NCI-H69 (cell line): ENCODE measurements around the gene GRPEL1.
"Not testable (repeated sequence)": the region's sequence is repeated elsewhere in the genome, so short reads cannot be mapped to it uniquely, and the experiment has no call there.

Source experiments
- DNase-seq: peaks from one replicate; lab custom pipeline; 2025; lab: John Stamatoyannopoulos, UW

GRPEL1 gene

DNA sequence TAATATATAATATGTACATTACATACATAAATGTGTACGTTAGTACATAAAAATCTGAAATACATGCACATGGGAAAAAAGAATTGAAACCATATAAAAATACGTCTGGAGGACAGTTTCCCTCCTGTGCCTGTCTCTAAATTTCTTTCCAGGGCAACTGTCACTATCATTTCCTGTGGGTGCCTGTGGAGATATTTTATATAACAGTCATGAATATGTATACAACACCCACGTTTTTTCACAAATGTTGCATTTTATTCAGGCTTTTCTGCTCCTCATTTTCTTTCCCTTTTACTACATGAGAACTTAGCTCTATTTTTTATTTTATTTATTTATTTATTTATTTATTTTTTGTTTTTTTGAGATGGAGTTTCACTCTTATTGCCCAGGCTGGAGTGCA, 24.2 kb upstream of the GRPEL1 start:
- DNase-seq: no peak

DNA sequence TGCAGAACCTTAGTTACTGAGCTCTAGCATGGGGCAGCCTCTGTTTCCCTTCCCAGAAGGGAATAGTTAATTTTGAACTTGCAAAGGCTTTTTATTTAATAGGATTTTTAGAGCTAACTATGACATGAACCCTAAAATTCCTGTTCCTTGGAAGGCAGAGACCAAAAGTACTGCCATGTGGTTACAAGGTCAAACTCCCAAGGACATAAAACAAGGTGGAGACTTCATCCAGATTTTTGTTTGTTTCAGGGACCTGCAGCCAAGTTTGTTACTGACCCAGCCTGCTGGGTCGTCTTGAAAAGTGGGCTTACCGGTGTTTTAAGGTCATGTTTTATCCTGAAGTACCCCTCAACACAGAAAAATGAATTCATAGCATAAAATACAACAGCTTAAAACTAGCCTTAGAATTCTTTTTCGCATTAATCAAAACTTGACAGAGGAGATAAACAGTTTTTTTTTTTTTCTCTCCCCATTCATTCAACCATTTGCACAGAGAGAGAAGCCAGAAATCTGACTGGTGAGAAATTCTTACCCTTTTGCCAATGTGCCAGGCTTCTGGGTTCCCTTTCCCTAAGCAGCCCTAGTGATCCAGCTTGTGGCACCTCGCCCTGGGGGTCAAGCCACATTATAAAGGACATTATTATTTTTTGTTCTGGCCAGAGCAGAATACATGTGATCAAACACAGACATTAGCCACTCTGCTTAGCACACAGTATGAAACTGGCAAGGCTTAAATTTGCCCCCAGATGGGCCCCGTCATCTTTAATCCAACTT, 21.5 kb upstream of the GRPEL1 start:
- DNase-seq: no peak

DNA sequence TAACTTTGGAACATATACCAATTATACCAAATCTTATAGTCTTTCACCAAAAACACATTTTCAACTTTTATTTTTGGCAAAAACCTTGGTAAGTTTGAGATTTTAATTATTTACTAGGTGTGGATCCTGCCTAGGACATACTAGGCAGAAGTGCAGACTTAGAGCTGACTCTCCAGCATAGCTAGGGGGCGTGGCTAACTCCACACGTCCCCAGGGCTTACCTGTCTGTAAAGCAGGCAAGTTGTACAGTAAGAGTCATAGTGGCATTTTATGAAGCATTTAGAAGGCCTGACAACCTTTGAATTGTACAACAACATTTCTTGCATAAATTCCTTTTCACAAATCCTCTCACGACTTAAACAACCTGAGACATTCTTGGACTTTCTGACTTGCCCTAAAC, 19.2 kb upstream of the GRPEL1 start:
- no peak for DNase-seq

DNA sequence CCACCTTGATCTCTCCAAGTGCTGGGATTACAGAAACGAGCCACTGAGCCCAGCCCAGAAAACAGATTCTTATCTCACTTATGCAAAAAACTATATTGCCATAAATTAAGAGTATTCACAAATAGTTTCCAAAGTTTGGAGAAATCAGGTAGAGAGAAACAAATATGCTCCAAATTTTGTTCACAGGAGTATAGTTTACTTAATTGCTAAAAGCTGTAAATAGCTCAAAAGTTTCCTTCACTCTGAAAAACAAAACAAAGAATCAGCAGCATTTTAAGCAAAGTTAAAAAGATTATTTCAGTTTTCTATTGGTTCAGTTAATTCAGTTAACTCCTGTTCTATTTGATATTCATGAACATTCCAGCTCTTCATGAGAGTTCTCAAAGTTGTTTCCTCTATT, 18.5 kb upstream of the GRPEL1 start:
- DNase-seq: no peak

DNA sequence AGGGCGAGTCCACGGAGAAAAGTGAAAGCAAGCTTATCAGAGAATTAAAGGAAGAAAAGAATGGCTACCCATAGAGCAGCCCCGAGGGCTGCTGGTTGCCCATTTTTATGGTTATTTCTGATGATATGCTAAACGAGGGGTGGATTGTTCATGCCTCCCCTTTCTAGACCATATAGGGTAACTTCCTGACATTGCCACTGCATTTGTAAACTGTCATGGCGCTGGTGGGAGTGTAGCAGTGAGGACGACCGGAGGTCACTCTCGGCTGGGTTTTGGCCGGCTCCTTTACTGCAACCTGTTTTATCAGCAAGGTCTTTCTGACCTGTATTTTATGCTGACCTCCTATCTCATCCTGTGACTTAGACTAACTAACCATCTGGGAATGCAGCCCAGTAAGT, 16.7 kb upstream of the GRPEL1 start:
- not testable (repeated sequence) for DNase-seq

DNA sequence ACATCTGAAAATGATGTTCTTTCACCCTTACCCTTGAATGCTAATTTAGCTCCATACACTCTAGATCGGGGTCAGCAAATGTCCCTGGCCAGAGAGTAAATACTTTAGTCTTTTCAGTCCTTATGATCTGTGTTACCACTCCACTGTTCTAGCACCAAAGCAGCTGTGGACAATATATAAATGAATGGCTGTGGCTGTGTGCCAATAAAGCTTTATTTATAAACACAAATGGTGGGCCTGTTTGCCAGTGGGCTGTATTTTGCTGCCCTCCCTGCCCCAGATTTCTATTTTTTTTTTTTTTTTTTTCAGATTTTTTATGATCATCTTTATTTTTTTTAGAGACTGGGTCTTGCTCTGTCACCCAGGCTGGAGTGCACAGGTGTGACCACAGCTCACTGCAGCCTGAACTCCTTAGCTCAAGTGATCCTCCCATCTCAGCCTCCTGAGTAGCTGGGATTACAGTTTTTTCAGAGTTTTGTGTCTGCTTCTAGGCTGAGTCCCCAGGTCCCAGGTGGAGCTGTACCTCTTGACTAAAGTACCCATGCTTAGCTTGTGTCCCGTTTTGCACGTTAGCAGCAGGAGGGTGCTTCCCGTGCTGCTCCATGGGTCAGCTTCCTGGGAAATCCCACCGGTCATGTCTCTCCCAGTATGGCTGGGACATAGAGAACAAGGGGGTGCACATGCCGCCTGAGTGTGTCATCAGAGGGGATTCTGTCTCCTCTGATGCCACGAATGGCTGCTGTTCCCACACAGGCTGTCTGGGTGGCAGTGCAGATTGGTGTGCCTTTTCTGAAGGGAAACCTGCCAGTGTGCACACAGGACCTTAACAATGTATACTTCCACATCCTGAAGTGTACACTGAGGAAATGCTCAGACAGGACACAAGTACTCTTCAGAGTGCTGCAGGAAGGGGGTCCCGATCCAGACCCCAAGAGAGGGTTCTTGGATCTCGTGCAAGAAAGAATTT, 16.0 kb upstream of the GRPEL1 start:
- no peak for DNase-seq

DNA sequence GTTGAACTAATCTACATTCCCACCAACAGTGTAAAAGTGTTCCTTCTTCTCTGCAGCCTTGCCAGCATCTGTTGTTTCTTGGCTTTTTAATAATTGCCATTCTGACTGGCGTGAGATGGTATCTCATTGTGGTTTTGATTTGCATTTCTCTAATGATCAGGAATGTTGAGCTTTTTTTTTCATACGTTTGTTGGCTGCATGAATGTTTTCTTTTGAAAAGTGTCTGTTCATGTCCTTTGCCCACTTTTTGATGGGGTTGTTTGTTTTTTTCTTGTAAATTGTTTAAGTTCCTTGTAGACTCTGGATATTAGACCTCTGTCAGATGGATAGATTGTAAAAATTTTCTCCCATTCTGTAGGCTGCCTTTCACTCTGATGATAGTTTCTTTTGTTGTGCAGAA, 12.0 kb upstream of the GRPEL1 start:
- not testable (repeated sequence) for DNase-seq

DNA sequence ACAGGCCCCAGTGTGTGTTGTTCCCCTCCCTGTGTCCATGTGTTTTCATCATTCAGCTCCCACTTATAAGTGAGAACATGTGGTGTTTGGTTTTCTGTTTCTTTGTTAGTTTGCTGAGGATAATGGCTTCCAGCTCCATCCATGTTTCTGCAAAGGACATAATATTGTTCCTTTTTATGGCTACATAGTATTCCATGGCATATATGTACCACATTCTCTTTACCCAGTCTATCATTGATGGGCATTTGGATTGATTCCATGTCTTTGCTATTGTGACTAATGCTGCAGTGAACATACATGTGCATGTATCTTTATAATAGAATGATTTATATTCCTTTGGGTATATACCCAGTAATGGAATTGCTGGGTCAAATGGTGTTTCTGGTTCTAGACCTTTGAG, 11.6 kb upstream of the GRPEL1 start:
- not testable (repeated sequence) for DNase-seq

DNA sequence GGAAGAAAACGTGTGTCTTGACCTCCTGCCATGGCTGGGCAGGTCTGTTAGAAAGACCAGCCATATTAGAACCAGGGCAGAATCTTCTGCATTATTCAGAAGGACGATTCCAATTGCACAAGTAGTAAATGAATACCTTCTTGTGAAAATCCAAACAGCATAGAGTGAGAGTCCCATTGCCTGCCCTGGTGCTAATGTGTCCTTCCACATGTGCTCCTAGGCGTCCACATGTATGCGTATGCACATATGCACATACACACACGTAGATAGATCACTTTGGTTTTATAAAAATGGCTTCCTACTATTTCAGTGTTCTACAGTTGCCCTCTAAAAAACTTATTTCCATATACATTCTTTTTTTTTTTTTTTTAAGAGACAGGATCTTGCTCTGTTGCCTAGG, 10.2 kb upstream of the GRPEL1 start:
- no peak for DNase-seq

DNA sequence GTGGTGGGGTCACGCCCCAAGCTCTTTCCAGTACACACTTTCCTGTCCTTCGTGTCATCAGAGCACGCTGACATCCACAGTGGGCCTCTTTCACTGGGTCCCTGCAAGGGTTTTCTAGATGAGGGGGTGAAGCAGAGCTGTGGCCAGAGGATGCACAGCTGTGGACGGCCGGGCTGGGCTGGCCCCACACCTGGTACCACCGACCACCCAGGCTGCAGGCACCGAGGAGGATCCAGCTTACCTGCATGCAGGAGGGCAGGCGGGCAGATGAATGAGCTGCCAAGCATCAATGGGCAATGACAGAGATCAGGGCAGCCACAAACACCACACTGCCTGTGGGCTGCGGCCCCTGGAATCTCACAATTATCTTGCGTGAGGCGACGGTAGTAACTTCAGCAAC, 9.5 kb upstream of the GRPEL1 start:
- no peak for DNase-seq

DNA sequence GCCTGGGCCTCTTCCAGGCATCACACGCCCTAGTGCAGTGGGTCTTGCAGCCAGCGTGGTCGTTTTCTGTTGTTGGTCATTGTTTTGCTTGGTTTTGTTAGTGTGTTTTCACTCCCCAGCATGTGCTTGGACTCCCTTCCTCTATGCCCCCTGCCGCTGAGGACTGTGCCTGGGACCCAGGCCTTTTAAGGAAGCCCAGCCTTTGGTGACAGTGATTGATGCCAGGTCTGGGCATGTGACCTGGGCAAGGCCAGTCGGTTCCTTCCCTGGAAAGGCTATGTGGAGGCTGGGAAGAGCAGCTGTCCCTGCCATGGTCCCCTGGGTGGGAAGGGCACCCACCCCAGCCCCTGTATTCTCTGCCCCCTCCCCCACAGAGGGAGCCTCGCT, 8.8 kb upstream of the GRPEL1 start:
- no peak for DNase-seq

DNA sequence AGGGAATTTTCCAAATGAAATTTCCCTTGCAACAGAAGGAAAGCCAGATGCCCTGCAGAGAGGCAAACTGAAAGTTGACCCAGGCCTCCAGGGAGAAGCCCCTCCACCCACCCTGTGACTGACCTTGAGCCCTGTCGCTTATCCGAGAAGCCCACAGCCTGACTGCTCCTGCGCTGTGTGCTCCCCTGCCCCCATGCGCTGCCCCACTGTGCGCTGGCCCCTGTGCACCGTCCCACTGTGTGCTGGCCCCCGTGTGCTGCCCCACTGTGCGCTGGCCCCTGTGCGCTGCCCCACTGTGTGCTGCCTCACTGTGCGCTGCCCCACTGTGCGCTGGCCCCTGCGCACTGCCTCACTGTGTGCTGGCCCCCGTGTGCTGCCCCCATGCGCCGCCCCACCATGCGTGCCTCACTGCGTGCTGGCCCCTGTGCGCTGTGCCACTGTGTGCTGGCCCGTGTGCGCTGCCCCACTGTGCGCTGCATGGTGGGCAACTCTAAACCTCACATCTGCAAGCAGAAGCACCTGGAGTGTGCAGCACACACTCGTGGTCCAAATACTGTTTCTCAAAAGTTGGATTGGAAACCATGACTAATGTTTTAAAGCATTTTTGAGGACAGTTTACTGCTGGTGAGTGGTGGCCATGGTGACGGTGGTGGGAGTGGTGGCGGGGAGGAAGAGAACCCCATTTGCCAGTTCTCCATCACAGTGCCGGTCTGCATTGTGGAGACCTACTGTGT, 8.3 kb upstream of the GRPEL1 start:
- DNase-seq: no peak

DNA sequence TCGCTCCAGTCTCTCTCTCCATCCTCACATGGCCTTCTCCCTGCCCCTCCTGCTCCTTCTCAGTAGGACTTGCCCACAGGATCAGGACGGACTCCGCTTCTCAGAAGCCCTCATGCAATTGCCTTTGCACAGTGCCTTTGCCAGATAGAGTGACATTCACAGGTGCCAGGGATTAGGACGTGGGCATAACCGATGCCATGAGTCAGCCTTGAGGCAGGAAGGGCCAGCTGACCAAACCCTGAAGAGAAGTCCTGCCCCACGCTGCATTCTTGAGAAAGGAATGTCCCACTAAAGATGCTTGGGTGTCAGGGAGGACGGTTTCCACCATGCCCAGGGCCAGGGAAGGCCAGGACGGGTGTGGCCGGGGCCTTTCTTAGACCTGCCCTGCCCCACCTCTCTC, 6.6 kb upstream of the GRPEL1 start:
- no peak for DNase-seq

DNA sequence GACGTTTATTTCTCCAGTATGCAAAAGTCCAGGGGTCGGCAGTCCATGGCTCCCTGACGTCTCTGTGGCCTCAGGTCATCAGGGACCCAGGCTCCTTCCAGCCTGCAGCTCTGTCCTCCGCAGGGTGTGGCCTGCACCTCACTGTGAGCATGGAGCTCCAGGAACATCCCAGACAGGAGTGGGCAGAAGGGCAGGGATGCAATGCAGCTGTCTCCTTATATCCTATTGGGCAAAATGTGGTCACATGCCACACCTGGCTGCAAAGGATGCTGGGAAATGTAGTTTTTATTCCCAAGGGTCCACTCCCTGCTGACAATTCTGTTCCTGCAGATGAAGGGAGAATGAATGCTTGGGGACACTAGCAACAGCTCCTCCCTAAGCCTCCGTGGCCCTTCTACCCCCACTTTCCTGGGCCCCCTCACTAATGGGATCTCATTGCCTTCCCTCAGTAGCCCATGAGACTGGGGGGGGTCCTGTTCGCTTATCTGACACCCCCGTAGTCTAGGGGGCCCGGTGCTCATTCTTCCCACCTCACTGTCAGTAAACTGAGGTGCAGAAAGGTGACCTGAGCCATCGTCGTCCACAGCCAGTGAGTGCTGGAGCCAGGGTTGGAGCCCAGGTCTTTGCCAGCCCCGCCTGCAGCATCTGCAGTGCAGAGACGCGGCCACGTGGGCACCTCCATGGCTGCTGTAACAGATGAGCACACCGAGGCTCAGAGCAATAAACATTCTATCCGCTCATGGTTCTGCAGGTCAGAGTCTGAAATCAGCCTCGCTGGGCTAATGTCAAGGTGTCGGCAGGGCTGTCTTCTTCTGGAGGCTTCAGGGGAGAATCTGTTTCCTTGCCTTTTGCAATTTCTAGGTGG, 5.9 kb upstream of the GRPEL1 start:
- DNase-seq: peak; percentile 43

DNA sequence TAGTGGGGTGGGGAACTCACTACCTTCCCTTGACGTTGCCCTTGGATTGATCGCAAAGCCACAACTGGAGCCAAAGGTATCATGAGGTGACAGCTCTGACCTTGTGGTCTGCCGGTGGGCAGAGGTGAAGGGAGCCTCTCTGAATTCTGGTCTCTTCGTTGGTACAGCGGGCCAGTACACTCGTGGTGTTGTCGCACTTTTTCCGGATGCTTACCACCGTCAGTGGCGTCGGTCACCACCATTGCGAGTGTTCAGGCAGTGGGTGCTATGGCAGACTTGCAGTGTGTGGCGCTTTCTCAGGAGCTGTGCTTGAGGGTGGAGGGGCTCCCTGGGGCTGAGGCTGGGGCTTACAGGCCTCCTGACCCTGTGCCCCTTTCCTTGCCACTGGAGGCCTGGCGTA, 5.2 kb upstream of the GRPEL1 start:
- no peak for DNase-seq

DNA sequence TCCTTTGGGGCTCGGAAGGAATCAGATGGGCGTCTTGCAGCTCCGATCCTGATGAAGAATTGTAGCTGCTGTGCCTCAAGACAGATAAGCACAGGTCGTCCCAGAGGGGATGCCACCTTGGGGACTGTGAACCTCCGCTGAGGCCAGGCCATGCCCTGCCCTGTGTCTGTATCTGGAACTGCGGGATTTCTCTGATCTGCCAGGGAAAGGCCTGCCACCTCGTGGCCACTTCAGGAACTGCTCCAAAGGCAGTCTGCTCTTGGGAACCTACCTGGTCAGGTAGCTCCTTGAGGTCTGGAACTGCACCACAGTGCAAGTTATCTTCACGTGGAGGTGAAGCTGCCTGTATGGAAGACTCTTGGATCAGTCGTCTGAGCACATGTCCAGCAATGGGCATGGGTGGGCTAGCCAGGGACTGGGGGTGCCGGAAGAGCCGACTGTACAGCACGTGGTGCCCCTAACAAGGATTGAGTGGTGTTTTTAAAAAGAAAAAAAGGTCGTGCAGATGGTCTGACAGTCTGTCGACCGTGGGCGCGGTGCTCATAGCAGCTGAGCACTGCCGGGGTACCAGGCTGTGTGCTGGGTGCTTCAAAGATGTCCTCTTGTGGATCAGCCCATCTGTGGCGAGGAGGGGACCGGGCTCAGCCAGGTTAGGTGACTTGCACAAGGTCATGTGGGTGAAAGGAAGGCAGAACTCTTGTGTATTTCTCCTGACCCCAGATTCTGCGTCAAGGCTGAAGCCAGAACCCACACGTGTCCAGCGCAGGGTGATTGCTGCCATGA, 3.1 kb upstream of the GRPEL1 start:
- DNase-seq: peak; percentile 73

DNA sequence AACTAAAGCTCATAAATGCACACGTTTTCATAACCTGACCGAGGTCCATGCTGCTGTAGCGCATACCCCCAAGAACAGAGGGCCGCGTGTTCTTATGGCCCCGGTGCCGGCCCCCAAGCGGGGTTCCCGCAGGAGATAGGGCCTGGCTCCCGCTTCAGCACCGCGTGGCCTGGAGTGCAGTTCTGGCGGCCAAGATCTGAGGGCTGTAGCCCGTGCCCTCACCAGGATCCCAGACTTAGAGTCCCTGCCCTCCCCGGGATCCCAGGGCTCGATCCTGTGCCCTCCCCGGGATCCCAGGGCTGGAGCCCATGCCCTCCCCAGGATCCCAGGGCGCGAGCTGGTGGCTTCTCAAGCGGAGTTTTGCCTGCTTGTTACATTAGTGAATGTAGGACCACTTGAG, 1.0 kb upstream of the GRPEL1 start:
- DNase-seq: peak; percentile 30

DNA sequence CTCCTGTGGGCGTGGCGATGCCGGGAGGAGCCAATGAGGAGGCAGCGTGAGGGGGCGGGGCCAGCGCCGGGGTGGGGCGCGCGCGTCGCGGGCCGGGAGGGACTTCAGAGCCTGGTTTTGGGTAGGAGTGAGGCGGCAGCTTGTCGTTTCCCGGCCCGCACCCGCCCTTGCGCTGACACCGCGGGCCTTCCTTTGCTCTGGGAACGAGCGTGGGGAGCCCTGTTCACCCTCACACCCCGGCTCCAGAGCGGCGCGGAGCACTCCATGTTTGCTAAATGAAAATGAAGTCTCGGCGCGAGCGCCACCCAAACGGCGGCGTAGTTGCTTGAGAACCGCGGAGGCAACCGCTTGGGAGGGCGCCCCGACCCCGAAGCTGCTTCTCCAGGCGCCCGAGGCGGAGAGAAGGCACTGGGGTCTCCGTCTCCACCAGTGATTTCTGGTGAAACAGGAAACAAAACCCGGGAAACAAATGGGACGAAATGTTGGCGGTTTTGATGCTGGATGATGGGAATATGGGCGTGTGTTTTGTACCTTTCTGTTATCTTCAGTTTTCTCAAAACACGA, 497 bp upstream of the GRPEL1 start:
- no peak for DNase-seq

DNA sequence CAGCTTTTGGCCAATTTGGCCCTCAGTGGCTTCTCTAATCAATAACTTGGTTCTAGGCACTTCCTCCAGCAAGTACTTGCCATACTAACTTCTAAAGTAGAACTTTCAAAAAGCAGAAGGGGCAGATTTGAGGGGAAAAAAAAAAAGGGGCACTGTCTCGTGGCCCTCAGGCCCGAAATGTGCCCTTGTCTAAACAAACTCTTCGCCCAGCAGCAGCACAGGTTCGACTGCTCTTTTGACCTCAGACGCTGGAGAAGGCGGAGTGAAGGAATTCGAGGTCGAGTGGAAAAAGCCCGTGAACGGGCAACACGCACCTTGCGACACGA, 775 bp downstream of the GRPEL1 start:
- no peak for DNase-seq

DNA sequence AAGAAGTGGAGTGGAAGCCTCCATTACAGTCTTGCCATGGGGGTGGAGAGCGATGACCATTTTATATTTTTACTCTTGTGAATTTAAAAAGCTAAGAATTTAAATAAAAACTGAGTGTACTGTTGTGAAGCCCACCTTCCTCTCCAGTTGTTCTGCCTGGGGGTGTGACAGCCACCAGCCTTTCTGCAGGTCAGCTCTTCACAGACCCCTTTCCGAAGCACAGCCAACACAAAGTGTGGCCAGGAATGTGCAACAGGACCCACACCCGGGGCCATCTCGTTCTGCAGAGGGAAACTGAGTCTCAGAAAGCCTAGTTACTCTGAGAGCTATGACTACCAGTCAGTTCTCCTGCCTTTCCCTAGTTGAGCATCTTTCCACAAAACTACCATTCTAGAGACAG, 1.4 kb downstream of the GRPEL1 start:
- DNase-seq: no peak

DNA sequence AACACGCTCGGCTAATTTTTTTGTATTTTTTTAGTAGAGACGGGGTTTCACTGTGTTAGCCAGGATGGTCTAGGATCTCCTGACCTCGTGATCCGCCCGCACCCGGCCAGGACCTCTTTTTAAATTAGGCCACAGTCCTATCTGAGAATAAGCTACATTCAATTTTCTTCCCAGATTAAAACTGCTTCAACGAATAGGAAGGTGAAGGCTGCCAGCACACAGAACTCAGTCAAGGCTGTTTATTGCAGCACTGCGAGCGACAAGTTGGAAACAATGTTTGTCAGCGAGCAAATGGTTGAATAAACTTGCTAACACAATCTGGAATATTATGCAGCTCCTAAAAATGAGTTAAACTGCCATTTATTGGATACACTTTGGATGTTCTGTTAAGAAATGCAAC, 1.9 kb downstream of the GRPEL1 start:
- no peak for DNase-seq
